ENCODE results near the gene RAD51AP1.

Gene RAD51AP1

GRCh38 chr12:4496145-4496838 is 42.4 kb upstream of the RAD51AP1 start:
- Histone ChIP-seq H3K27ac (replicated peaks) (no peak overlapping the region), H3K4me3 (replicated peaks; ENCODE audit: insufficient read depth, low read length) (no peak overlapping the region), H3K27me3 (ENCODE audit: insufficient read depth, poor library complexity, severe bottlenecking) (no peaks in the 10 kb centered on the region)
- TF ChIP-seq GABPA (IDR thresholded peaks at IDR 0.05; ENCODE audit: low read depth) = no peak
- no peak for TF ChIP-seq REST (IDR thresholded peaks at IDR 0.05; ENCODE audit: insufficient replicate concordance, low read depth)
- TF ChIP-seq CTCF (IDR thresholded peaks at IDR 0.05; ENCODE audit: insufficient read depth, low read length) = no peak
- no peak for DNase-seq (ENCODE audit: low read depth in 1 of 2, low spot score in 1 of 2)

GRCh38 chr12:4499186-4499585 is 39.5 kb upstream of the RAD51AP1 start:
- H3K4me3 ChIP-seq (replicated peaks; ENCODE audit: insufficient read depth, low read length) = no peak overlapping the region
- TF ChIP-seq REST (IDR thresholded peaks at IDR 0.05; ENCODE audit: insufficient replicate concordance, low read depth) (no peak), POLR2AphosphoS5 (IDR thresholded peaks at IDR 0.05; ENCODE audit: low read depth) (no peak), SPI1 (IDR thresholded peaks at IDR 0.05; ENCODE audit: borderline replicate concordance, low read depth) (no peak), CTCF (IDR thresholded peaks at IDR 0.05; ENCODE audit: insufficient read depth, low read length) (no peak)
- no peak overlapping the region for H3K27ac ChIP-seq (replicated peaks)
- no peaks in the 10 kb centered on the region for H3K27me3 ChIP-seq (ENCODE audit: insufficient read depth, poor library complexity, severe bottlenecking)
- DNase-seq (ENCODE audit: low read depth in 1 of 2, low spot score in 1 of 2) = no peak

DNA sequence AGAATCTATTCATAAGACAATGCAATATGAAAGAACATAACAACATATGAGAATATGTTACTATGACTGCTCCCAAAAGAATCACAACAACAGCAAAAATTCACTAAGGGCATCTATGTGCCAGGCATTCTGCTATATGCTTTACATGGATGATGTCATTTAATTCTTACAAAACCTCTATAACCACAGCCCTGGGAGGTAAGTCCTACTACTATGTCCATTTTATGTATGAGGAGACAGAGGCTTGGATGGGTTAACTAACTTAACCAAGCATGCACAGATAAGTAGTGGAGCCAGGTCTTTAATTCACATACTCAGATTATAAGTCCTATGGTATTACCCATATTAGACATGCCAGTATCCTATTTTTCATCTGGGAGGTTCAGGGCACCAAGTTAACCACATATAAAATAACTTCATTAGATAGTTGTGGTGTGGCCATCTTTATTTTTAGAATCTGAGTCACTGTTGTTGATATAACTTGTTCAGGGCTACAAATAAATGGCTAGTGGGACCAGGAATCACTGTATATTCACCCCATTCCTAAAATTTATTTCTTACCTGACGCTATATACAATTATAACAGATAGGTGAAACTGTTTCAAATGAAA is 33.2 kb upstream of the RAD51AP1 start:
- no peak for DNase-seq (ENCODE audit: low read depth in 1 of 2, low spot score in 1 of 2)
- TF ChIP-seq REST (IDR thresholded peaks at IDR 0.05; ENCODE audit: insufficient replicate concordance, low read depth) (no peak), CTCF (IDR thresholded peaks at IDR 0.05; ENCODE audit: insufficient read depth, low read length) (no peak), POLR2AphosphoS5 (IDR thresholded peaks at IDR 0.05; ENCODE audit: low read depth) (no peak), GABPA (IDR thresholded peaks at IDR 0.05; ENCODE audit: low read depth) (no peak), SPI1 (IDR thresholded peaks at IDR 0.05; ENCODE audit: borderline replicate concordance, low read depth) (no peak)
- Histone ChIP-seq H3K27ac (replicated peaks) (no peak overlapping the region), H3K27me3 (ENCODE audit: insufficient read depth, poor library complexity, severe bottlenecking) (no peaks in the 10 kb centered on the region), H3K4me3 (replicated peaks; ENCODE audit: insufficient read depth, low read length) (no peak overlapping the region)

Measured in HL-60 (cell line).